A549 treated with RU486 at 1 μM for 4 hours (cell line): ENCODE results near the gene CCL22. TPM values are rescaled to one million over a fixed set of nuclear protein-coding genes. Genes with fewer than 3 reads are reported as not detected.

Experiments used
- total RNA-seq: library from RNA; stranded (reverse); fragments of 200-300 nt; extraction: Qiagen RNA extraction; gene quantifications from 5 replicates; pipeline ENCODE4 v1.2.3, GENCODE V29; 2022; ENCODE audit warnings: low read depth

CCL22 gene, protein sequence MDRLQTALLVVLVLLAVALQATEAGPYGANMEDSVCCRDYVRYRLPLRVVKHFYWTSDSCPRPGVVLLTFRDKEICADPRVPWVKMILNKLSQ
- 0.06 to 0.08 TPM (median 0.06 TPM) in 3 of 5 replicates, not detected in the others for total RNA-seq

DNA sequence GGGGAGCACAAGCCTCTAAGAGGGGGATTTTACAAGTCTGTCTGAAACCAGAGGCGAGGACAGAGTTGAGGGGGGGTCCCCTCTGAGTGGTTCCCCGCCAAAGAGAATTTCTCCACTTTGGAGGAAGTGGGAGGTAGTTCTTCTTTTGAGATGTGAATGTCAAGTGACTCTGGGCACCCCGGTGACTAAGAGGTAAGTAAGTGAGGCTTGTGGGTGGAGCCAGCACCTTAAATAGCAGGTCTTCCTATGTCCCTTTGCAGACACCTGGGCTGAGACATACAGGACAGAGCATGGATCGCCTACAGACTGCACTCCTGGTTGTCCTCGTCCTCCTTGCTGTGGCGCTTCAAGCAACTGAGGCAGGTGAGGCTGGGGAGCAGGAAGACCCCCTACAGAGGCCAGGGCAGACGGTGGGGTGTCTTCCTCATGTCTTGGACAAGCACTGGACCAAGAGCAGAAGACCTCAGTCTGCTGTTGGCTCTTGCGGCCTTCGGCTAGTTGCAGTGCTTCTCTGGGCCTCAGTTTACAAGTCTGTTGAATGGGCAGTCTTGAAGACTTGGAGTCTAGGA, at the start of gene CCL22:
CCL22 (plus strand) TSS at position 257 of the 569 bp plus-strand sequence; CDS start at position 291, 34 bp downstream.

DNA sequence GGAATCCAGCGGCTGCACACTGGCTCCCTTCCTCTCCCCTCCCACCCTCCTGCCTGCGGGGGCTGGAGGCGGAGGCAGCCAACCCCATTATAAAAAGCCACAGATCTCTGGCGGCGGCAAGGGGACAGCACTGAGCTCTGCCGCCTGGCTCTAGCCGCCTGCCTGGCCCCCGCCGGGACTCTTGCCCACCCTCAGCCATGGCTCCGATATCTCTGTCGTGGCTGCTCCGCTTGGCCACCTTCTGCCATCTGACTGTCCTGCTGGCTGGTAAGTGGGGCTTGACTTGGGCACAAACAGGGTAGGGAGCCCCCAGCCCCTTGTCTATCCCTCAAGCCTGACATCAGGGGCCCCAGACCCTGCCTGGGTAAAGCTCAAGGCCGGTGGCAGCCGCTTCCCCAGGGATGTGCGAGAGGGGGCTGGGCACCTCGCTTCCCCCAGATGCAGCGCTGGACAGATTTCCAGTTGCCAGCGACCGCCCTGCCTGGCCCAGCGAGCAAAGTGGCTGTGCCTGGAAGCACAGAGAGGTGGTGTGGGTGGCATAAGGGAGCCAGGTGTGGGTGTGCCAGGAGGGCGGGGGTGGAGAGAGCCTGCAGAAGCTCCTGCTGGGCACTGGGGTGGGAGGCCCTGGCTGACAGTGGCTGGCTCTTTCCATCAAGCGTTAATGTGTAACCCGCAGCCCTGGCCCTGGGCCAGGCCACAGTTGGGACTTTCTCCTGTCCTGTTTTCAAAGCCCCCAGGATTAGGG, 14.0 kb downstream of the CCL22 start, which contains the start of gene CX3CL1:
CX3CL1 (plus strand) TSS at position 119 of the 745 bp plus-strand sequence; CDS start at position 198, 79 bp downstream.

GRCh38 chr16:57403965-57404817, 45.6 kb downstream of the CCL22 start, which contains the start of gene CCL17:
TSS of gene CCL17 (plus strand) at chr16:57404767. CDS start at chr16:57413933, 9,166 bp downstream.

Other genes with a start within 250 kb of the CCL22 start
- gene PSME3IP1, start 172.7 kb upstream of the CCL22 start, total RNA-seq, result 86.6 to 108 TPM (median 97.0 TPM) in 5 replicates
- gene RSPRY1, start 172.5 kb upstream of the CCL22 start, total RNA-seq, result 20.2 to 29.1 TPM (median 25.0 TPM) in 5 replicates
- gene ARL2BP, start 113.5 kb upstream of the CCL22 start, total RNA-seq, result 60.5 to 73.7 TPM (median 72.9 TPM) in 5 replicates
- gene PLLP, start 74.1 kb upstream of the CCL22 start, total RNA-seq, result 1.3 to 1.6 TPM (median 1.3 TPM) in 5 replicates
- gene CX3CL1, start 13.7 kb downstream of the CCL22 start, total RNA-seq, result 0.07 to 0.28 TPM (median 0.11 TPM) in 5 replicates
- gene CCL17, start 46.0 kb downstream of the CCL22 start, total RNA-seq, result not detected in 5 replicates
- 72.0 to 86.3 TPM (median 75.6 TPM) in 5 replicates for gene CIAPIN1, start 88.6 kb downstream of the CCL22 start, total RNA-seq
- gene COQ9, start 88.7 kb downstream of the CCL22 start, total RNA-seq, result 40.0 to 55.2 TPM (median 50.3 TPM) in 5 replicates
- gene POLR2C, start 103.9 kb downstream of the CCL22 start, total RNA-seq, result 102 to 170 TPM (median 106 TPM) in 5 replicates
- gene DOK4, start 127.7 kb downstream of the CCL22 start, total RNA-seq, result 31.8 to 52.7 TPM (median 38.6 TPM) in 5 replicates
- 6.3 to 9.4 TPM (median 8.8 TPM) in 5 replicates for gene CCDC102A, start 177.8 kb downstream of the CCL22 start, total RNA-seq
- 0.03 TPM in 2 of 5 replicates, not detected in the others for gene ADGRG5, start 183.9 kb downstream of the CCL22 start, total RNA-seq